Lung microvascular endothelial cell (primary cell): ENCODE data around the gene DGKI. TPM values are rescaled to one million over a fixed set of nuclear protein-coding genes. Genes with fewer than 3 reads are reported as not detected.
"Not testable (repeated sequence)": the region's sequence is repeated elsewhere in the genome, so short reads cannot be mapped to it uniquely, and the experiment has no call there.

ENCODE experiments used
- DNase-seq, 2 donors: peaks; one replicate each; pipeline versions ENCODE4 v3.0.0 to v3.0.0-alpha.2; 2010; ENCODE audit warnings: low read depth in 2 of 2
- total RNA-seq: library from RNA; depleted of rRNA; stranded (reverse); fragments of >200 nt; gene quantifications from 2 replicates; pipeline ENCODE4 v1.2.1, GENCODE V29; 2014

Gene DGKI
- total RNA-seq, 1 donor from 2014 or later: 2.6 TPM

GRCh38 chr7:137836541-137836940, 10.2 kb downstream of the DGKI start:
- no peak for DNase-seq

GRCh38 chr7:137836113-137836509, 10.7 kb downstream of the DGKI start:
- no peak for DNase-seq

DNA sequence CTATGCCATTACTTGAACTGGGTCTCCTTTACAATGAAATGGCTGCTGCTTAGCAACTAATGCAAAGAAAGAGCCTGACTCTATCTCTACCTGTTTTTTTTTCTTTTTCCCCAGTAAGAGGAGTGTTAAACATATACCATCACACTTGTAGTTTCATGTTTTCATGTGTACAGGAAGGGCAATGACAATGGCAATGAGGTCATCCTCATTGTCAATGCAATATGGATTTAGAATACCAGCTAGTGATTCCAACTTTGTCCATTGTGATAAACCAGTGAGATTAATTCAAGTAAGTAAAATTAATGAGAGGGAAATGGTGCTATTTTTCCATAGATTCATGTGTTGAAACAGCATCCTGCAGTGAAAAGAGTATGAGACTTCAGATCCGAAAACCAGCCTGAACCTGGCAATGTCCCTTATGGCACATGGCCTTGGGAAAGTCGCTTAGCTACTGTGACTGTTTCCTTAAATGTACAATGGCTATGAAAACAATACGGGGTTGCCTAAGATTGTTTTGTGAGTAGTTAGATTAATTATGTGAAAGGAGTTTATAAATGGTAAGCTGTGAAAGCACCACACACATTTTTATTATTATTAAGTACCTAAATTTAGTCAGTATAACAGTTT, 11.2 kb downstream of the DGKI start:
- DNase-seq: peak; percentile 40 to 59

DNA sequence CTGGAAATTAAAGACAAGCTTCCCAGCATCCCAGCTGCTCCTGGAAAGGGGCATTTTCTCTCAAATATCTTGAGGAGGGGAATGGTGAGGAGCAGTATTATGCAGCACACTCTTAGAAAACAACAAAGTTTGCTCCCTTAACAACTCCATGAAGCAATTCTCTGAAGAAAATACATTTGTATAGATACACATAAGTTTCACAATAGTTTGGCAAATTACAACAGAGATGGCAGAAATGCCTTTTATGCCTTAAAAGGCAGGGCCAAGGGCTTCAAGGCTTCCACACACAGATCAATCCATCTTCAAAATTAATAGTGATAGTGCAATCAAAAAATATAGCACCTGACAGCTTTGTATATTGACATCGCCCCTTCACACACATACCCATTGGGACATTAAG, 12.2 kb downstream of the DGKI start:
- no peak for DNase-seq

GRCh38 chr7:137832990-137833389, 13.8 kb downstream of the DGKI start:
- not testable (repeated sequence) for DNase-seq

- DNase-seq: no peak
Measured at GRCh38 chr7:137832382-137832781, 14.4 kb downstream of the DGKI start.

DNA sequence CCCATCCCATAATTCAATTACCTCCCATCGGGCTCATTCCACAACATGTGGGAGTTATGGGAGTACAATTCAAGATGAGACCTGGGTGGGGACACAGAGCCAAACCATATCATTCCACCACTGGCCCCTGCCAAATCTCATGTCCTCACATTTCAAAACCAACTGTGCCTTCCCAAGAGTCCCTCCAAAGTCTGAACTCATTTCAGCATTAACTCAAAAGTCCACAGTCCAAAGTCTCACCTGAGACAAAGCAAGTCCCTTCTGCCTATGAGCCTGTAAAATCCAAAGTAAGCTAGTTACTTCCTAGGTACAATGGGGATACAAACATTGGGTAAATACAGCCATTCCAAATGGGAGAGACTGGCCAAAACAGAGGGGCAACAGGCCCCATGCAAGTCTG, 15.2 kb downstream of the DGKI start:
- DNase-seq: not testable (repeated sequence)

- DNase-seq: no peak
Measured at GRCh38 chr7:137829337-137829992, 17.3 kb downstream of the DGKI start.

GRCh38 chr7:137828456-137828855, 18.3 kb downstream of the DGKI start:
- DNase-seq: no peak

- DNase-seq: no peak
Measured at GRCh38 chr7:137825489-137825888, 21.3 kb downstream of the DGKI start.

DNA sequence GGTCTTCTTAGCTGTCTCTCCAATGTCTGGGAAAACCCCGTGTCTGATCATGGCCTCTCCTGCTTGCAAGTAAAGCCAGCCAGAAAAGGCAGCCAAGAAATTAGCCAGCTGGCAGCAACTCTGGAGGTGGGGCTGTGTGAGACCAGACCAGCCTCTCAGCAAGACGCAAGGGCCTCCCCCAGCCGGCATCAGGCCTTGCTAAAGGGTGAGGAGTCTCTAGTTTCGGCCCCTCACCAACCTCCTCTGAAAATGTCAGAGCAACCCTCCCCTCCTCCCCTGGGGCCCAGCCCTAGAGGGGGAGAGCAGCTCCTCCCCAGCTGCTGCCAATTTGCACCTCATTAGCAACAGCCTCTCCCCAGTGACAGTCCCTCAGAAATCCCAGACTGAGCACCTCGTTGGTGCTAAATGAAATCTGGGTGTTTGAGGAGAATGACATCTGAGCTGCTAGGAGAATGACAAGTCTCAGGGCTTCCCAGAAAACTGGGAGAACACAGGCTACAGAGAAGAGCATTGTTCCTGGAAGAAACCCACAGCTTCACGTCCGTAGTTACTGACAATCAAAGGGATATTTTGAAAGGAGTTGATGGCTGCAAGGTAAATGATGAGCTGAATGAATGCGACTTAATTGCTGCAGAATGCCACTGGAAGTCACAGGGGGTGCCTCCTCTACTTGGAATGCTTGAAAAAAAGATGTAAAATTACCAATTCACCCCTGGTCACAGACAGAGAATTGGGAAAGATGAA, 25.9 kb downstream of the DGKI start:
- peak in 1 of 2 donors; percentile 49 for DNase-seq

- DNase-seq: no peak
Measured at GRCh38 chr7:137820156-137820555, 26.6 kb downstream of the DGKI start.

DNA sequence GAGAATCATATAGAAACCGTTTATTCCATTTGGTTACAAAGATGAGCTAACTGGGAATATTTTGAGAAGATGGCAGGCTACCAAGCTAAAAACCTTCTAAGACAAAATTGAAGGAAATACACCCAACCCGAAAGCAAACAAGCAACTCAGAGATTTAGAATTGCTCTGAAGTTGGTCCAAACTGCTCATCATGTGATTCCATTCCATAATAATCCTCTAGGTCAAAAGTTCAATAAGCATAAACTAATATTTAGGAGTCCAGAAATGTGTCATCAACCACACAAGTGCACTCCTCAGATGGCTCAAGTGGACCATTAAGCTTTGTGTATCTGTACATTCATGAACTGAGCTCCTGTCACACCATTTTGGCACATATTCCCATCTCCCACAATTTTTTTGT, 28.7 kb downstream of the DGKI start:
- DNase-seq: no peak

DNA sequence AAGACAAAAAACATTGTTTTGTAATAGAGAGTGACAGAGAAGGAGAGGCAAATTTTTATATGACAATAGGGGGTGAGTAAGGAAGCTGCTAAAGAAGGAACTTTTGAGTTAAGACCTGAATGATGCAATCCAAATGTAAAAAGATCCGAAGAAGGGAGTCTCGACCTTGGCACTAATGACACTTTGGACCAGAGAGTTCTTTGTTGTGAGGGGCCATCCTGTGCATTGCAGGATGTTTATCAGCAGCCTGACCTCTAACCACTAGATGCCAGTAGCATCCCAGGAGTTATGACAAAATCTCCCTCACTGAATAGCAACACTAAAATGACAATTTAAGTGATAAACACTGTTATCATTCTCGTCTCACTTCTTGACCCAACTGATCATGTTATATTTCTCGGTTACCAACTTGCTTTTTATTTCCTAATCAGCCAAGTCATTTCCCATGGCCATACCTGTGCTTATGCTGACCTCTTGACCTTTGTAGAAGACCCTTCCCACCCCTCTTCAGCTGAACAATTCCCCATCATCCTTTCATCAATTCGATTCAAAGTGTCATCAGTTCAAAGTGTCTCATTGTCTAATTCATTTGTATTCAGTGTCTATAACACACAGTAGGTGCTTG, 30.0 kb downstream of the DGKI start:
- peak in 1 of 2 donors; percentile 21 for DNase-seq

DNA sequence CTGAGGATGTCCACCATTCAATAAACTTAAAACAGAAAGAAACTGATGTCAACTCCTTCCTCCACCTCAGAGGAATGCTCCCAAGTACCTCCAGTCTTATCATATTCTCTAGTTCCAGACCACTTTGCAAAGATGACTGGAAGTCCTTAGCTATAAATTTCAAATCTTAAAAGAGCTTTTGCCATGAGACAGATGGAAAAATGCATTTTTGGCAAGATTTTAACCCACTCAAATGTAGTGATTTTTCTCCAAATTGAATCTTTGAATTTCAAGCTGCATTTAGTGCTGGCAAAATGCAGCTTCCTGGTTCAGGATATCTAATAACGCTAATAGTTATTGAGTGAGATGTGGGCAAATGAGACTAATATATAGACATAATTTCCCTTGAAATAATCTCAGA, 33.2 kb downstream of the DGKI start:
- DNase-seq: no peak

GRCh38 chr7:137810248-137810647, 36.5 kb downstream of the DGKI start:
- DNase-seq: no peak

DNA sequence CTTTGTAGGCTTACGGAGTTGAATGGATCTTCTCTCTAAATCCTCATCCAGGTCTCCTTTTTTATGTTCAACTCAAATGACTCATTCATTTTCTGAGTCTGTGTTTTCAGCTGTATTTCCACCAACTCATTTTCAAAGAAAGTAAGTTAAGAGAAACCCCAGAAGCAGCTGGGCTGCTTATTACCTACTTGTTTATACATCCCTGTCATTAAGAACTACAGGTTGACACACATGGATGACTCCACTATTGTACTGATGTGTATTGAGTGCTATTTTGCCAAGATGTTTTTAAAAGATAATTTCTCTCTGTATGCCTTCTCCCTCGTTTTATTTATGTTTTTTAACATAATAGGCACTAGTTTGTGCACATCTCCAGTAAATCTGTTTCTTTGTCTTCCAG, 41.9 kb downstream of the DGKI start:
- DNase-seq: peak in 1 of 2 donors; percentile 19

DNA sequence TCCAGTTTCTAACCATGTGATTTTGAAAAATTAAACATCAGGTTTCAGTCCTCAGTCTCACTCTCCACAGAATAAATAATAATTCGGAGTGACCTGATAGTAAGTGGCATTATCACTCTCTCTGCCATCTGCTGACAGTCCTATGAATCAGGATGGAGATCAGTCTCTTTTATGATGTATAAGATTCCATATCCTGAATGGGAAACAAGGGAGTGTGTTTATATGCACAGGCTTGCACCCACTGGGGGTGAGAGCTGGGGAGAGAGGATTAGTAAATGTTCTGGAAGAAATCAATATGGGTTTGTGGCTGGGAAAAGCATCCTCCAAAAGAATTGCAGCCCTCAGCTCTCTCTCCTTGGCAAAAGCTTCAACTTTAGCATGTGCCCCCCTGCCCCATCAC, 45.3 kb downstream of the DGKI start:
- DNase-seq: no peak

DNA sequence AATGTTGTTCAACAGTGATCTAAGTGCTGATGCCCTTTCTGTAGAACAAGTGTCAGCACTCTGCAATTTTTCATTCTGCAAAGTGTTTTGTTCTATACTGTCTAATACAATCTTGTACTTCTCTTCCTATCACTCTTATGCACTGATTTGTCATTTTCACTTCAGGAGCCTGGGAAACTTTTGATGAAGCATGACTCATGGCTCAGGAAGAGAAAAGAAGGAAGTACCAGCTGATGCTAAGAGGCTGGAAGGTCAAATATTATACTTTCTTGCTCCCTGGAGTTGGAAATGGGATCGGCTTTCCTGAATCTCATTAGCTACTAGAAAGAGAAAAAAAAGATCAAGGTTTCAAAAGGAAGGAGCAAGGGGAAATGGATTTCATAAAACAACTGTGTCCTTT, 45.8 kb downstream of the DGKI start:
- peak; percentile 11 to 92 for DNase-seq

DNA sequence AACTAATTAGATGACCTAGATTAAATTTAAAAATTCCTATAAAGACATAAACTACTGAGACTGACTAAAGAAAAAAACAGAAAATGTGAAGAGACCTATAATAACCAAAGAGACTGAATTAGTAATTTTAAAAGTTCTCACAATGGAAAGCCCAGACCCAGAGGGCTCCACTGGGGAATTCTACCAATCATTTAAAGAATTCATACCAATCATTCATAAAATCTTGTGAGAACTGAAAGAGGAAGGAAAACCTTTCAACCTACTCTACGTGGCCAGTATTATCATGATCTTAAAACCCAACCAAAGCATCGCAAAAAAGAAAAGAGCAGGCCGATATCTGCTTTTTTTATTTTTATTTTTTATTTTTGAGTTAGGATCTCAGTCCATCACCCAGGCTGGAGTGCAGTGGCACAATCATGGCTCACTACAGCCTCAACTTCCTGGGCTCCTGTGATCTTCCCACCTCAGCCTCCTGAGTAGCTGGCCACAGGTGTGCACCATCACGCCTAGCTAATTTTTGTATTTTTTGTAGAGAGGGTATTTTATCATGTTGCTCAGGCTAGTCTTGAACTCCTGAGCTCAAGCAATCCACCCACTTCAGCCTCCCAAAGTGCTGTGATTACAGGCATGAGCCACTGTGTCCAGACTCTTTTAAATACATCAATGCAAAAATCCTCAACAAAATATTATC, 48.6 kb downstream of the DGKI start:
- no peak for DNase-seq

DNA sequence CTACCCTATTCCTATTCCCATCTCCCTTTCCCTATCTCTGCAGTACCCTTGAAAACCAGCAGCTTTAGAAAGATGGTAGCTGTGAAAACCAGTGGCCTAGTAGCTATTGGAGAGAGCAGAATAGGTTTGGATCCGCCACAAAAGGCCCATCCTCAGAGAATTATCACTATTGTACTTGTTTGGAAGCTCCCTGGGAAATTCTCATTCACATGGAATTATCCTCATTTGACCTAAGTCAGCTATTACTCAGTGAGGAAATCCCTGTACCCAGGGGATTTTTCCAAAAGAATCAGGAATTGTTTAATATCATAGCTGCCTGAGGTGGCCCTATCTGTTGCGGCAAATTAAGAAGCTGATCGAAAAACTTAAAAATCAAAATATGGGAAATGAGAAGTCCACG, 51.6 kb downstream of the DGKI start:
- DNase-seq: peak in 1 of 2 donors; percentile 8

DNA sequence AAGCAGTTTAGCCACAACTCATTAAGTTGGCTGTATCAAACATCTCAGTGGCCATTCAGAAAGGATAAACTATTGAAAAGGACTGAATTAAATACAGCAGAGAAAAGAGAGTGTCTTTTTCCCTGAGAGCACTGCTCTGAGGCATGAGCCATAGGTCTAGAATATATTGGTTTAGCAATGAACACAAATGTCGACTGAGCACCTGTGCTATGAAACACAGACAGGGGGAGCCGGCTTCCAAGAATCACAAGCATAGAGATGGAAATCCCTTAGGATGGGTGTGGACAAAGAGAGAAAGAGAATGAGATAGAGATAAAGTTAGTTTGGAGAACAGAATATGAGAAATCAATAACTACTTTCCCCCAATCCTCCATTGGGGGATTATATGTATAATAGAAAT, 54.8 kb downstream of the DGKI start:
- DNase-seq: no peak
